ENCODE data around the gene CCL1. TPM values are rescaled to one million over a fixed set of nuclear protein-coding genes. Genes with fewer than 3 reads are reported as not detected.

Gene CCL1
- polyA plus RNA-seq, 1 of the 3 experiments (the other 2 are of a cell fraction) = not detected

DNA sequence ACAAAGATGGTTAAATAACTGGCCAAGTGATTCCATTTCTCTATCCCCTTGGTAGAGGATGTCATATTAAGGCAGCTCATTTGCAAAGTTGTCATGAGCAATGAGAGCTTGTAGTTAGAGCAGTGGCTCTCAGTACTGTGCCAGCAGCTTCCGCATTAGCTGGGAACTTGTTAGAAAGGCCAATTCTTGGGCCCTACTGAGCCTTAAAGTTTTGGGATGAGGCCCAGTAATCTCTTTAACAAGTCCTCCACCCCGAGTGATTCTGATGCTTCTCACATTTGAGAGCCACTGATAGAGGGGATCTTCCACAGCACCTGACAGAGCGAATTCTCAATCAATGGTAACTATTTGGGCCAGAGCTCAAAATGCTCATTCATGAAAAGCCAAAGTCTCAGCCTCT lies 20.2 kb upstream of the CCL1 start:
- no peak overlapping the region for H3K4me3 ChIP-seq (ENCODE audit: low read depth in 2 of 2, low read length in 1 of 2)
- CTCF ChIA-PET = interaction anchor here (1.1 to 6.9 kb wide), 3 partner anchors 9 to 37 kb away, joined by 3 to 38 read pairs (median 4); no protein-coding TSS in a partner anchor
- H4K20me1 ChIP-seq (ENCODE audit: insufficient read depth) = no peaks in the 10 kb centered on the region
- no peak for DNase-seq
- no peak overlapping the region for H2AFZ ChIP-seq (ENCODE audit: low read depth)
- no peak overlapping the region for H3K27ac ChIP-seq (ENCODE audit: low read depth in 2 of 2, low read length in 1 of 2)
- no peaks in the 10 kb centered on the region for H3K36me3 ChIP-seq (replicated peaks in 1 of 2; ENCODE audit: control insufficient read depth in 1 of 2, insufficient read depth in 2 of 2, low read length in 1 of 2)
- H3K79me2 ChIP-seq (ENCODE audit: insufficient read depth) = no peaks in the 10 kb centered on the region
- no peaks in the 10 kb centered on the region for H3K27me3 ChIP-seq (ENCODE audit: insufficient read depth)
- H3K9me2 ChIP-seq = no peaks in the 10 kb centered on the region
- TF ChIP-seq YY1 (IDR thresholded peaks at IDR 0.05; ENCODE audit: low read depth) (no peak), USF1 (IDR thresholded peaks at IDR 0.05; ENCODE audit: borderline replicate concordance, low read depth) (no peak), JUND (IDR thresholded peaks at IDR 0.05) (no peak), MAX (IDR thresholded peaks at IDR 0.05; ENCODE audit: low read depth) (no peak), GABPA (IDR thresholded peaks at IDR 0.05; ENCODE audit: low read depth) (no peak), POLR2AphosphoS5 (IDR thresholded peaks at IDR 0.05; ENCODE audit: low read depth, low read length) (no peak), TEAD4 (IDR thresholded peaks at IDR 0.05; ENCODE audit: borderline replicate concordance, insufficient read depth) (no peak), FOXJ3 (CRISPR knock-in tag; IDR thresholded peaks at IDR 0.05) (no peak), RAD21 (IDR thresholded peaks at IDR 0.05; ENCODE audit: low read length) (no peak), FOSL2 (IDR thresholded peaks at IDR 0.05; ENCODE audit: borderline replicate concordance, low read depth) (no peak), TCF12 (IDR thresholded peaks at IDR 0.05) (no peak), IRF3 (IDR thresholded peaks at IDR 0.05; ENCODE audit: low read depth, low read length) (no peak)
- TF ChIP-seq, protein P1, sequence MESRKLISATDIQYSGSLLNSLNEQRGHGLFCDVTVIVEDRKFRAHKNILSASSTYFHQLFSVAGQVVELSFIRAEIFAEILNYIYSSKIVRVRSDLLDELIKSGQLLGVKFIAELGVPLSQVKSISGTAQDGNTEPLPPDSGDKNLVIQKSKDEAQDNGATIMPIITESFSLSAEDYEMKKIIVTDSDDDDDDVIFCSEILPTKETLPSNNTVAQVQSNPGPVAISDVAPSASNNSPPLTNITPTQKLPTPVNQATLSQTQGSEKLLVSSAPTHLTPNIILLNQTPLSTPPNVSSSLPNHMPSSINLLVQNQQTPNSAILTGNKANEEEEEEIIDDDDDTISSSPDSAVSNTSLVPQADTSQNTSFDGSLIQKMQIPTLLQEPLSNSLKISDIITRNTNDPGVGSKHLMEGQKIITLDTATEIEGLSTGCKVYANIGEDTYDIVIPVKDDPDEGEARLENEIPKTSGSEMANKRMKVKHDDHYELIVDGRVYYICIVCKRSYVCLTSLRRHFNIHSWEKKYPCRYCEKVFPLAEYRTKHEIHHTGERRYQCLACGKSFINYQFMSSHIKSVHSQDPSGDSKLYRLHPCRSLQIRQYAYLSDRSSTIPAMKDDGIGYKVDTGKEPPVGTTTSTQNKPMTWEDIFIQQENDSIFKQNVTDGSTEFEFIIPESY (IDR thresholded peaks at IDR 0.05; ENCODE audit: borderline replicate concordance, low read depth) = no peak
- TF ChIP-seq, protein P2, sequence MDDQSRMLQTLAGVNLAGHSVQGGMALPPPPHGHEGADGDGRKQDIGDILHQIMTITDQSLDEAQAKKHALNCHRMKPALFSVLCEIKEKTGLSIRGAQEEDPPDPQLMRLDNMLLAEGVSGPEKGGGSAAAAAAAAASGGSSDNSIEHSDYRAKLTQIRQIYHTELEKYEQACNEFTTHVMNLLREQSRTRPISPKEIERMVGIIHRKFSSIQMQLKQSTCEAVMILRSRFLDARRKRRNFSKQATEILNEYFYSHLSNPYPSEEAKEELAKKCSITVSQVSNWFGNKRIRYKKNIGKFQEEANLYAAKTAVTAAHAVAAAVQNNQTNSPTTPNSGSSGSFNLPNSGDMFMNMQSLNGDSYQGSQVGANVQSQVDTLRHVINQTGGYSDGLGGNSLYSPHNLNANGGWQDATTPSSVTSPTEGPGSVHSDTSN (IDR thresholded peaks at IDR 0.05) = no peak
- no peak overlapping the region for H3K9ac ChIP-seq
- WGBS (ENCODE audit: low lambda C conversion rate) = 54% methylated on average over 2 of the region's 3 CpGs
- H3F3A ChIP-seq (replicated peaks; ENCODE audit: insufficient read depth) = no peaks in the 10 kb centered on the region
- H3K4me1 ChIP-seq (ENCODE audit: control insufficient read depth in 1 of 2, insufficient read depth in 2 of 2, low read depth in 1 of 2, low read length in 1 of 2) = peaks cover 0 to 3% of the 10 kb centered on the region in 2 experiments; a peak in 1 of 4 replicates
- no peaks in the 10 kb centered on the region for H3K9me3 ChIP-seq
- no peak overlapping the region for H3K4me2 ChIP-seq
- POLR2A ChIA-PET = no interaction called here

Measured in SK-N-SH (cell line).